Glomerular endothelial cell (primary cell): ENCODE results near the gene VTI1B. TPM values are rescaled to one million over a fixed set of nuclear protein-coding genes. Genes with fewer than 3 reads are reported as not detected.
"Not testable (repeated sequence)": the region's sequence is repeated elsewhere in the genome, so short reads cannot be mapped to it uniquely, and the experiment has no call there.

ENCODE experiments used
- DNase-seq: peaks from one replicate; pipeline ENCODE4 v3.0.0-alpha.2; 2011; ENCODE audit warnings: low read depth, low spot score; ENCODE audit errors: extremely low read depth
- total RNA-seq: library from RNA; depleted of rRNA; stranded (reverse); fragments of >200 nt; gene quantifications from 2 replicates; pipeline ENCODE4 v1.2.3, GENCODE V29; 2015

VTI1B gene
- 49.4 and 50.7 TPM in 2 replicates for total RNA-seq

GRCh38 chr14:67674480-67675218 is at the start of gene VTI1B:
VTI1B (minus strand) TSS chr14:67674632; CDS start chr14:67674489, 143 bp downstream.
- peak; percentile 18 for DNase-seq

GRCh38 chr14:67722293-67722692 is 47.9 kb upstream of the VTI1B start:
- no peak for DNase-seq

- DNase-seq, result no peak
Measured at GRCh38 chr14:67721875-67722274, 47.4 kb upstream of the VTI1B start.

DNA sequence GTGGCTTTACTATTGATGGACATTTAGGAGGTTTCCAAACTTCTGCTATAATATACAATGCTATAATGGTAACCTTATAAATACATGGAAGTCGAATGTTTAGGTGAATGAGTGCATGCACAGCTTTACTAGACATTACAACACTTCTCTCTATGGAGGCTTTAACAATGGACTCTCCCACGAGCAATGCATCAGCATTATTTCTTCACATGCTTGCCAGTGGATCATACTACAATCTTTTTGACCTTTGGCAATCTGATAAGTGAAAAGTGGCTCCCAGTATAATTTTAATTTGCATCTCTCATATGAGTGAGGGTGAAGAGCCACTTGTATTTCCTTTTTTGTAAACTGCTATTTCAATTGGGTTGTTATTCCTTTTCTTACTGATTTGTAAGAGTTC is 45.4 kb upstream of the VTI1B start:
- DNase-seq, result no peak

GRCh38 chr14:67719385-67719784 is 45.0 kb upstream of the VTI1B start:
- DNase-seq, result not testable (repeated sequence)

DNA sequence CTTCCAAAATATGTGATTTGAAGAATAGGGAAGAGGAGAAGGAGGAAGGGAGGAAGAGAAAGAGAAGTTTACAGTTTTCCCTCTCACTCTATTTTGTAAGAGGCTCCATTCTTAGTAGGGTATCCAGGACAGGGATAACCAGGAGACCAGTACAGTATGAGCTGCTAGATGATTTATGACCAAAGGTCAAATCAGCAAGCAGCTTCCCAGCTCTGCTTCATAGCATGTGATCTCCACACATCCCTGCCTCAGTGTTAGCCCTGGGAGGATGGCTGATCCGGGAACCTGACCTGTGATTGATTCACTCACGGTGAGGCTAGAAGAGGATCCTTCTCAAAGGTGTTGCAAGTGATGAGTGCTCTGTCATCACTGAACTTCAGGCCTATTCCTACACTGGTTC is 43.8 kb upstream of the VTI1B start:
- no peak for DNase-seq

DNA sequence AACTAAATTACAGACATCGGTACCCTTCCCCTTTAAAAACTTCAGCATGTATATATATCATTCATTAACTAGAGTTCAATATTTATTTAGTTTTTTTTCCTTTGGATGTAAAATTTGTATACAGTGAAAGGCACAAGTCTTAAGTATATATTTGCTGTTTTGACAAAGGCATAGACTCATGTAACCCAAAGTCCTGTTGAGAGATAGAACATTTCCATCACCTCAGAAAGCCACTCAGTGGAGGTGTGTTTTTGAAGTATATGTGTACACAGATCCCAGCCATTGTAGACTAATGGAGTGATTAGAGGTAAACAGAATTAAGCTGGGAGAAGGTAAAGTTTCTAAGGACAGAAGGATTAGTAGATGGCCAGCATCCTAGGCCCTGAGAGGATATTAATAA is 42.6 kb upstream of the VTI1B start:
- no peak for DNase-seq

DNA sequence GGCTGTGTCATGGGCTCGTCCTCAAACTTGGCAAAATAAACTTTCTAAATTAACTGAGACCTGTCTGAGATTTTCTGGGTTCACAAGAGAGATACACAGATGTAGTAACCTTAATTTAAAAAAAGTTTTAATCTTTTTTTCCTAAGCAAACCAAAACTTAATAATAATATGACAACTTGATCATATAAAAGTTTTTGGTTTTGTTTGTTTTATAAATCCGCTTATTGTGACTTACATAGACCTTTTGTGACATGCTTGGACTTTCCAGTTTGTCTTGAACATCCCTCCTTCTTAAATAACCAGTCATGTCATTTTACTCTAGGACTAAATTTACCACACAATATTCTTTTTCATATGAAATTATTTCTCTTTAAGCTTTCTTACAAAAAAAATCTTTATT is 35.8 kb upstream of the VTI1B start:
- DNase-seq, result no peak

GRCh38 chr14:67709796-67710195 is 35.4 kb upstream of the VTI1B start:
- not testable (repeated sequence) for DNase-seq

- DNase-seq, result not testable (repeated sequence)
Measured at GRCh38 chr14:67709346-67709745, 34.9 kb upstream of the VTI1B start.

GRCh38 chr14:67705211-67705610 is 30.8 kb upstream of the VTI1B start:
- DNase-seq, result no peak

GRCh38 chr14:67704484-67705089 is 30.2 kb upstream of the VTI1B start:
- DNase-seq, result peak; percentile 36

DNA sequence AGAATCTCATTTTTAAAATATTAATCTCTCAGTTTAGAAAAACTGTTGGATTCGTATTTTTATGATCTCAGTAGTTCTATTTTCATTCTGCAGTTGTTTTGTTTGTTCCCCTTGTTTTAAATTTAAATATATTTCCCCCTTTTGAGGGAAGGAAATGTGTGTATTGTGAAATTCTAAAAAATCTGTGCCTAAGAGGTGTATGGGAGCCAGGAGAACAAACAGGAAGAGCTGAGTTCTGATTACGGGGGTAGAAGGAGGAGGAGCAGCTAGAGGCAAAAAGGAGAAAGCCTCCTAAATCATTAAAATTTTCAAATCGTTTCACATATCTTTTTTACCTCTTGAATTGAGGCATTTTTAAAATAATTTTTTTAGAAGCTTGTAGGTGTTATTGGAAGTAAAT is 29.6 kb upstream of the VTI1B start:
- no peak for DNase-seq

- not testable (repeated sequence) for DNase-seq
Measured at GRCh38 chr14:67701492-67701891, 27.1 kb upstream of the VTI1B start, which contains the start of gene RDH12. RDH12 (plus strand) TSS chr14:67701886; CDS start chr14:67722643, 20,757 bp downstream.

GRCh38 chr14:67698179-67698578 is 23.7 kb upstream of the VTI1B start:
- no peak for DNase-seq

DNA sequence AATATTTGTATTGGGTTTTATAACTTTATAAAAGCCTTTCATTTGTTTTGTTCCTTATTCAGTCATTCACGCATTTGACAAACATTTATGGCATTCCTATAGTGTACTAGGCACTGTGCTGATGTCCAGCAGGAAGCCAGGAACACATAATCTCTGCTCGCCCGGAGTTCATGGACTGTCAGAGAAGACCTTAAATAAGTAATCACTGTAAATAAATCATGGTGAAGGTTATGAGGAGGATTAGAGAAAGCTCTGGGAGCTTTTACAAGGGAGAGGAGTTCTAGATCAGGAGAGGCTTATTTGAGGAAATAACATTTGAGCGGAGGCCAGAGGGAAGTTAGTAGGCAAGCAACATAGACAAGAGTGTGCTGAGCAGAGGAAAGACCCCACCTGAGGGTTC is 22.6 kb upstream of the VTI1B start:
- no peak for DNase-seq

DNA sequence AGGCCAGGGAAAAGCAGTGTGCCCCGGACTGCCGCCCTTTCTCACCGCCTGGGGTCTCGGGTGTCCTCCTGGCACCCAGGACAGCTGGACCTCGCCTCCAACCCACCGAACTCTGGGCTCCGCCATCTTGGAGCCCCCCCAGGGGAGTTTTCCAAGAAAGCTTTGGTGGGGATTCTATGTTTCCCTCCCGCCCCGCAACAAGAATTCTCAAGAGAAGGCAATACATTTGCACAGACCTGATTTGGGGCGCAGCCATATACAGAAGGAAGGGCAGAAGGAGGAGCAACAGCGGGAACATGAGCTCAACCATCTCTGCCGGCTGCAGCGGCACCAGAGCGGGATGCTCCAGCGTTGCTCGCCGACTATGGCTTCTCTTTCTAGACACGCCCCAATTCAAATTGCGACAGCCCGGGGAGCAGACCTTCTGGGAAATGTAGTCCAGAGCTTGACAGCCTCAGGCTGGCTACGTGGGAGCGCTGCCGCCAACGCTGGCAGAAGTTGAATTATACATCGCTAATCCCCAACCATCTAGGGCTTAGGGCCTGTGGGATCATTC is 21.0 kb upstream of the VTI1B start, which contains the start of gene RDH11:
Gene RDH11 (minus strand): TSS at position 371 of the 556 bp plus-strand sequence. CDS start 61 bp downstream, at position 310.
- DNase-seq, result peak; percentile 56

DNA sequence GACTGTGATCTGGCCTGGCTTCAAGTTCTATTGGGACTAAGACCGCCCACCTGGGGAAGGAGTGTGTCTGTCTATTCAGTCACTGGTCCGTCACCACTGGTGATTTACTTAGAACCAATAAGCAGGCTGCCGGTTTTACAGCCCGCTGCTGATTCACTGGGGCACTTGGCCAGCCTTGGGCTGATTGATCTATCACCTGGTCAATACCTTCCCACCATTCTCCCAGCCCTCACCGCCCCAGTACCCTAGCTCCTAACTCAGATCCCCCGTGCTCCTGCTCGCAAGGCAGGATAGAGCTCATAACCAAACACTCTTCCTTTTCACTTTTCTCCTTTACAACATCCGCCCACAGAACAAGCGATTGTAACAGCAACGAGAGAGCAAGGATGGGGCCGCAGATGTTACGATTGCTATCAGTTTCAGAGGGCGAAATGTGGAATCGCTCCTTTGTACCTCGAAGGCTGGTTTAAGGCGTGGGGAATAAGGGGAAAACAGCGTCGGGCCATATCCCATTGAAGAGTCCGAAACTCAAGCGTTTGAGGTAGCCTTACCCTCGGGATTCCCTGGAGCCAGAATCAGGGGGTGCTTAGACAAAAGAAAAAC is 20.5 kb upstream of the VTI1B start:
- peak; percentile 79 for DNase-seq

- no peak for DNase-seq
Measured at GRCh38 chr14:67690011-67690410, 15.6 kb upstream of the VTI1B start.

DNA sequence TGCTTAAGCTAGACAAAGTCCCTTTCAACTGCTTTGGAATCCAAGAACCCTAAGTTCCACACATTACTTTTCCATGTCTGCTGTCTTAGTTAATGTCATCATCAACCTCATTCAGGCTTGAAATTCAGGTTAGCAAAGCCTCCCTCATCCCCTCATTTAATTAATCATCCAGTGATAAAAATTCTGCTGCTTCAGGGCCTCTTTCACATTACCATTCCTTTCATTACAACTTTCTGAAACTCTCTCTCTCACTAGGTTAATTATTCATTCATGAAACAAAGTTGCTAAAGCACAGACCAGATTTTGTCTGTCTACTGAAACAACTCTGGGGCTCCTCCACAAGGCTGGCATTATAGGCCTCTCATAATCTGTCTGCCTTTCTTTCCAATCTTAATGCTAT is 9.4 kb upstream of the VTI1B start:
- DNase-seq, result no peak

- no peak for DNase-seq
Measured at GRCh38 chr14:67680941-67681340, 6.5 kb upstream of the VTI1B start.
